HG03039 (cell line): ENCODE measurements around the gene RPGRIP1.
"Not testable (repeated sequence)": the region's sequence is repeated elsewhere in the genome, so short reads cannot be mapped to it uniquely, and the experiment has no call there.

Experiments used
- ATAC-seq: cut with Tn5 transposase; IDR thresholded peaks from one replicate; pipeline ENCODE4 v1.9.1; 2021; ENCODE audit warnings: mild to moderate bottlenecking, moderate library complexity; ENCODE audit not compliant: unreplicated experiment

Gene RPGRIP1

DNA sequence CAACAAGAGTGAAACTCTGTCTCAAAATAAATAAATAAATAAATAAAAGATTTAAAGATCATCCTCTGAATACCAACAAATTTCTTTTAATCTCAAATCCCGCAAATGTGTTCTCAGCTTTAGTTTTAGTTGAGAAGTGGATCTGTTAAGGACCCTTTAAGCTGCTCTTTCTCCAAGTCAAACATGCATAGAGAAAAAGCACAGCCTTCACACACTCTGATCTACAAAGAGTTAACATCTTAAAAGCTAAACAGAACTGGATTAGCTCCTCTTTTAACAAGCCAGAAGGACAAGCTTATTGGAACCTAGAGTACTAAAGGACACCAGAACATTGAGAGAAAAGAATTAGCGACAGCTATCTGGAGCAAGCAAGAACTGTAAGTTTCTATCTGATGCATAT lies at the start of gene RPGRIP1:
RPGRIP1 (plus strand) TSS at position 301 of the 400 bp plus-strand sequence. CDS start 7,894 bp downstream, outside the sequence.
- no peak for ATAC-seq

DNA sequence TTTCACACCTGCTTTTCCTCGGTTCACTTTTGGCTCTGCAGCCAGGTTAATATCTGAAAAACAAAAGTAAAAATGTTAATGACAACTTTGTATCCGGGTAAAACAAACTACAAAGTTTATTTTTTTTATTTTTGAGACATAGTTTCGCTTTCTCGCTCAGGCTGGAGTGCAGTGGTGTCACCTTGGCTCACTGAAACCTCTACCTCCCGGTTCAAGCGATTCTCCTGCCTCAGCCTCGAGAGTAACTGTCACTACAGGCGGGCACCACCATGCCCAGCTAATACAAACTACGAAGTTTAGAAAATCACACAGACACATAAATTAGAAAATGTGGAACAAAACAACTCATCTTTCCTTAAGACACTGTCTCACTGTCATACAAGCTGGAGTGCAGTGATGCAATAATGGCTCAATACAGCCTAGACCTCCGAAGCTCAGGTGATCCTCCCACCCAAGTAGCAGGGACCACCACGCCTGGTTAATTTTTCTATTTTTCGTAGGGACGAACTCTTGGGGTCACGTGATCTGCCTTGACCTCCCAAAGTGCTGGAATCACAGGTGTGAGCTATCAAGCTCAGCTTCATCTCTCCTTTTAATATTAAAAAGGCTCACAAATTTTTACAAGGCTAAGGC lies 48.7 kb upstream of the RPGRIP1 start:
- no peak for ATAC-seq

DNA sequence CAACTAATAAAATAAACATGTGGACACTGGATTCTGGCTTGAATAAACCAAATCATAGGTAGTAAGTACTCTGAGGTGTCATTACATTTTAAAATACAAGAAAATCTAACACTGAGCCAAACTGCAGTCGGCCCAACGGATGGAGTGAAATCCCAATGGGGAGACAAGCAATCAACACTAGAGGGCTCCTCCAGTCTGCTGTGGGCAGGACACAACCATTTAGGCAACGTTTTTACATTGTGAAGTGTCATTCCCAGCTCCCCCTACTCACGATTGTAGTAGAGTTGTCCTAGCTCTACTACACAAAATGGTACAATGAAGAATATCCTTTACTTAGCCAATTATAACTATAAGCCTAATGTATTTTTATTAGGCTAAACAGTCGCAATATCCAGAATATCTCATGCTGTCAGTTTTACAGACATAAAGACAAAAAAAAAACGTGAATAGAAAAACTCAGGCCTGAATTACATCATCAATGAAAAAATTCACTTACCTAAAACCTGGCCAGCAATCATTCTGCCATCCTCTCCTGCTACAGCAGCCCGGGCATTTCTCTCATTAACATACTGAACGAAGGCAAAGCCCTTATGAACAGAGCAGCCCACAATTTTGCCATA lies 46.3 kb upstream of the RPGRIP1 start:
- no peak for ATAC-seq

DNA sequence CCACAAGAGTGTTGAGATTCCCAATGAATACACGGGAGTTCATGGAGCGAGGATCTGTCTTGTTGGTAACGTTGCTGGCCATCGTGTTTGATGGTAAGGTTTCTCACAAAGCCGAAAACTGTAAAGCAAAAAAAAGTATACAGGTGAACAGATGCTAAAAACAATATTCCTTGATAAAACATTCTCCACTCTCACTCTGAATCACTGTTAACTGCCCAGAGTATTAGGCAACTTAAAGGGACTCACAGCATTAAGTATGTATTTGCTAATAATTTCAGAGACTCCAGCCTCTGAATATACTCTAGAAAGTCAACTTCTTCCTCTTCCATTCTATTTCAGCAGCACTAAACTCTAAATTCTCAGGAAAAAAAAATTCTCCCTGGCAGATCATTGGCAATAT lies 45.8 kb upstream of the RPGRIP1 start:
- no peak for ATAC-seq

DNA sequence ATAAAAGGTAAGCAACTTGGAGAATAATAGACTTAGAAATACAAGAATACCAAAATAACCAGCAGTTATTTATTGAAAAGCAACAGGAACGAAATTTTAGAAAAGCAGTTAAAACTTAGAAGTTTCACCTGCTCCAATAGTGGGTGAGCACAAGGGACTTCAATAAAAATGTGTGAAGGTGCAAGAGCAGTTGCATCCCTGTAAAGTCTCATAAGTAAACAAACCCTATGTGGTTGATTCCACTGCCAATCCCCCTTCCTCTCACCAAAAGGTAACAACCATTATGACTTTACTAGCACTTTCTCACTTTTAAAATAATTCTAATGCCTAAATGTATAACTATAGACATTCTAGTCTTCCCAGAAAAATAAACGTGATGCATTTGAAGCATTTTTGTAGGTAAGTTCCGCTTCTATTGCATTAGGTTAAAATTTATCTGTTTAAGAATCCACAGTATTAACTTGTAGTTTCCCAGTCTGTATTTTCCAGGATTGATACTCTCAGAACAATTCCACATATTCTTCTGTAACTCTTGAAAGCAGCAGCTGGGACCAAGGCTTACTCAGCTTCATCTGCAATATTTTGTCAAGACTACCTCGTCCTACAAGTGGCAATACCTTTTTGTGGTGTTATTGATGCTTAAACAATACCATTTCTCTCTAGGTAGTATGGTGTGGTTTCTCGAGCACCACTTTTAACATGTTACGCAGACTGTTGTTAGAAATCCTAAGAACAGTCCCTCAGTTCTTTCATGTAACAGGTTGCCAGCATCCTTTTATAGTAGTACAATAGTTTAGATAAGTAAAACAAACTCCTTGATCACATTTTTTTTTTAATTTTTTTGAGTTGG lies 42.7 kb upstream of the RPGRIP1 start:
- no peak for ATAC-seq

DNA sequence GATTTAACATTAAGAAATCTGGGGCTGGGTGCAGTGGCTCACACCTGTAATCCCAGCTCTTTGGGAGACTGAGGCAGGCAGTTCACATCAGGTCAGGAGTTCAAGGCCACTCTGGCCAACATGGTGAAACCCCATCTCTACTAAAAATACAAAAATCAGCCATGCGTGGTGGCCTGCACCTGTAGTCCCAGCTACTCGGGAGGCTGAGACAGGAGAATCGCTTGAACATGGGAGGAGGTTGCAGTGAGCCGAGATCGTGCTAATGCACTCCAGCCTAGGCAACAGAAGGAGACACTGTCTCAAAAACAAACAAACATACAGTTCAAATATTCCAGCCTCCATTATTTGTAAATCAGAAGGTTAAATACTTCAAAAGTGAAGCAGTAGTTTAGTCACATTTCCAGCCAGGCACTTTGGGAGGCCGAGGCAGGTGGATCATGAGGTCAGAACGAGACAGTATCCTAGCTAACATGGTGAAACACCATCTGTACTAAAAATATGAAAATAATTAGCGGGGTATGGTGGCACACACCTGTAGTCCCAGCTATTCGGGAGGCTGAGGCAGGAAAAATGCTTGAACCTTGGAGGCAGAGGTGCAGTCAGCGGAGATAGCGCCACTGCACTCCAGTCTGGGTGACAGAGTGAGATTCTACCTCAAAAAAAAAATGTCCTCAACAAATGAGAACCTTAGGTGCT lies 40.9 kb upstream of the RPGRIP1 start:
- no peak for ATAC-seq

DNA sequence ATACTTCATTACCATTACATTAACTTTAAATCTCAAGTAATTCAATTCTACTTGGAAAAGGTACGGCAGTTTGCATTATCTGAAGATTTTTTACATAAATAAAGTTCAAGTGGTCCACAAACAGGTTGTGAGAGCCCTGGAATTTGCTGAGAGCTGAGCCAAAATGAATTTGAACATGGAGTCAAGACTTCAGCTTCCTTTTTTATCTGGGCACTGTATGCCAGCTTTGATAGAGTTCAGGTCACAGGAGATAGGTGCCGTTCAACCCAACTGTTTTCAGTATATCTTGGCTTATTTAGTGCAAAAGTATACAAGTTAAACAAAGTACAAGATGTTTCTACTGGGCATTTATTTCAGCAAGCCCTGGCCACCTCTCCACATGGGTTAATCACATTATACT lies 39.5 kb upstream of the RPGRIP1 start:
- ATAC-seq, result no peak

DNA sequence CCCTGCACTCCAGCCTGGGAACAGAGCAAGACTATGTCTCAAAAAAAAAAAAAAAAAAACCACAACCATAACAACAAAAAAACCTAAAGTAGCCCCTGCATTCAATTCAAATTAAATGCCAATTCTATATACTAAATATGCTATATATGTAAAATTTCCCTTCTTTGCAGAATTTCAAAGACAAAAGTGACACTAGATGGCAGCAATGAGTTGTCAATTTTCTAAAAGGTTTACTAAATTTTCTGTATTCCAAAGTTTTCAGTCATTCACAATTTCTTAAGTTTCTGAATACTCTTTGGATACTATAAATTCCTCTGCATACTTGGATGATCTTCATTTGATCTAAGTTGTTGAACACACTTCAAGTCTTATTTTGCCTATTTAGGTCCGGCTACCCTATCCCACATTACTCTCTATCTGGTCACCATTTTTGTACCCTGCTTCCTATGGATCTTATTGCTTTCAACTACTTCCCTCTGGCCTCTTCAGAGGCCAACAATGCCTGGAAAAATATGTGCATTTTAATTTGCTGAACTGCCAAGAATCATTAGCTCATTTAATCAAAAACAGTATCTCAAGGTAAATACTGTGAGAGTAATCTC lies 38.6 kb upstream of the RPGRIP1 start:
- no peak for ATAC-seq

DNA sequence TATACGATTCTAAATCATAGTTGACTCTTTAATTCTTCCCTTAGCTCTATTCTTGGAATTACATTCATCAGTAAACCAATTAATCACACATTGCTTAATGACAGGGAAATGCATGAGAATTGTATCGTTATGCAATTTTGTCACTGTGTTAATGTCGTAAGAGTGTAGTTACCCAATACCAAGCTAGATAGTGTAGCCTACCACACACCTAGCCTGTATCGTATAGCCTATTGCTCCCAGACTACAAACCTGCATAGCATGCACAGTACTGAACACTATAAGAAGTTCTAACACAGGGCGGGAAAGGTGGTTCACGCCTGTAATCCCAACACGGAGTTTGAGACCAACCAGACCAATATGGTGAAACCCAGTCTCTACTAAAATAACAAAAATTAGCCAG lies 35.3 kb upstream of the RPGRIP1 start:
- no peak for ATAC-seq

DNA sequence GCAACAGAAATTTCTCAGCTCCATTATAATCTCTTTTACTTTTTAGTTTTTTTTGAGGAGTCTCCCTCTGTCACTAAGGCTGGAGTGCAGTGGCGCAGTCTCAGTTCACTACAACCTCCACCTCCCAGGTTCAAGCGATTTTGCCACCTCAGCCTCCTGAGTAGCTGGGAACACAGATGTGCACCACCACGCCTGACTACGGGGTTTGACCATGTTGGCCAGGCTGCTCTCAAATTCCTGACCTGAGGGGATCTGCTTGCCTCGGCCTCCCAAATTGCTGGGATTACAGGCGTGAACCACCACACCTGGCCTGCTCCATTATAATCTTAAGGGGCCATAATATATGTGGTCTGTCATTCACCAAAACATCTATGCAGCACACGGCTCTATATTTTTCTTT lies 34.1 kb upstream of the RPGRIP1 start:
- ATAC-seq, result no peak

DNA sequence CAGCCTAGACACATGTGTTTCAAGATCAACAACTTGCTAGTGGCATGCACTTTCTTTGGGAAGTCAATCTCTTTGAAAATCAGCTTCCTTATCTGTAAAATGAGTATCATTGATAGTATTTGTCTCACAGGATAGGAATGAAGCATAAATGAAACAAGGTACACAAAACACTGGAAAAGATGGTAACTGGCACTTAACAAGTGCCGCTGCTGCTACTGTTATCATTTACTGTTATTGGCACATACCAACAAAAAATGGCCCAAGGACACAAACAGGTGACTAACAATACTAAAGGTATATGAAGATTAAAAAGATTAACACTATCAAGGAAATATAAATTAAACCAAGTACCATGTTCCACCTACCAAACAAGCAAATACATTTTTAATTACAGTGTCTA lies 31.5 kb upstream of the RPGRIP1 start:
- ATAC-seq, result no peak

DNA sequence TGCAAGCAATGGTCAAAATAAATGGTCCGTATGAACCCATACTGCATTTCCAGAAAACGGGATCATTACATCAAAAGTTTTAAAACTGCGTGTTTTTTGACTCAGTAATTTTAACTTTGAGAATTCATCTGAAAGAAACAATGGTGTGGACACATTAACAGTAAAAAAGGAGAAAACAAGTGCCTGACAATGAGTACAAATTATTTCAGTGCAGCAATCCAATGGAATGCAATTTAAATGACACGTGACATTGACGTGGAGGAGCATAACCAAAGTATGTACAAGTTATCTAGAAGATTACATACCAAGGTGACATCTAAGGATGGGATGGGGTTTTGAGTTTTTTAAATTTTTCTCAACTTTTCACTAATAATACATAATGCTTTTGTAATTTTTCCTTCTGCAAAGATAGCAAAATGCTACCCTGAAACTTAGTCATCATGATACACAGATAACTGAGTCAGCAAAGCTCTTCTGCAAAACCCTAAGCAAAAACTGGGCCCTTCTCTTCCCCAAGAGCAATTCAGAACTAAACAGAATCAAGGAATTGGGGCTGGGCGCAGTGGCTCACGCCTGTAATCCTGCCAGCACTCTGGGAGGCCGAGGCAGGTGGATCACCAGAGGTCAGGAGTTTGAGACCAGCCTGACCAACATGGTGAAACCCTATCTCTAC lies 31.0 kb upstream of the RPGRIP1 start:
- no peak for ATAC-seq

DNA sequence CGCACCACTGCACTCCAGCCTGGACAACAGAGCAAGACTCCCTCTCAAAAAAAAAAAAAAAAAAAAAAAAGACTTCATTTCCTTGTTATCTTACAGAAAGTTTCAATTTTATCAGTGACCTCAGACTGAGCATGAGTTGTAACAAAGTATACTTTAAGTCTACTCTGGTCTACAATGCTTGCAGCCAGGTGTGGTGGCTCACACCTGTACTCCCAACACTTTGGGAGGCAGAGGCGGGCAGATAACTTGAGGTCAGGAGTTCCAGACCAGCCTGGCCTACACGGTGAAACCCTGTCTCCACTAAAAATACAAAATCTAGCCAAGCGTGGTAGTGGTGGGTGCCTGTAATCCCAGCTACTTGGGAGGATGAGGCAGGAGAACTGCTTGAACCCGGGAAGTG lies 28.7 kb upstream of the RPGRIP1 start:
- no peak for ATAC-seq

DNA sequence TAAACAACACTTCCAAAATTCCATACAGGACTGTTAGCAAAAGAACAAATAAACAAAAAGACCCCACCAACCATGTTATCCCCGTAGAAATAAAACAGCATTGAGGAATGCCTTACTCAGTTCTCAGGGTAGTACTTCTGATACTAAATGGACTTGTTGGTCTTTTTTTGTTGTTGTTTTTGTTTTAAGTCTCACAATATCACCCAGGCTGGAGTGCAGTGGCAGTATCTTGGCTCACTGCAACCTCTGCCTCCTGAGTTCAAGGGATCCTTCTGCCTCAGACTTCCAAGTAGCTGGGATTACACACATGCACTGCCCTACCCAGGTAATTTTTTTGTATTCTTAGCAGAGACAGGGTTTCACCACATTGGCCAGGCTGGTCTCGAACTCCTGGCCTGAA lies 27.7 kb upstream of the RPGRIP1 start:
- ATAC-seq, result no peak

DNA sequence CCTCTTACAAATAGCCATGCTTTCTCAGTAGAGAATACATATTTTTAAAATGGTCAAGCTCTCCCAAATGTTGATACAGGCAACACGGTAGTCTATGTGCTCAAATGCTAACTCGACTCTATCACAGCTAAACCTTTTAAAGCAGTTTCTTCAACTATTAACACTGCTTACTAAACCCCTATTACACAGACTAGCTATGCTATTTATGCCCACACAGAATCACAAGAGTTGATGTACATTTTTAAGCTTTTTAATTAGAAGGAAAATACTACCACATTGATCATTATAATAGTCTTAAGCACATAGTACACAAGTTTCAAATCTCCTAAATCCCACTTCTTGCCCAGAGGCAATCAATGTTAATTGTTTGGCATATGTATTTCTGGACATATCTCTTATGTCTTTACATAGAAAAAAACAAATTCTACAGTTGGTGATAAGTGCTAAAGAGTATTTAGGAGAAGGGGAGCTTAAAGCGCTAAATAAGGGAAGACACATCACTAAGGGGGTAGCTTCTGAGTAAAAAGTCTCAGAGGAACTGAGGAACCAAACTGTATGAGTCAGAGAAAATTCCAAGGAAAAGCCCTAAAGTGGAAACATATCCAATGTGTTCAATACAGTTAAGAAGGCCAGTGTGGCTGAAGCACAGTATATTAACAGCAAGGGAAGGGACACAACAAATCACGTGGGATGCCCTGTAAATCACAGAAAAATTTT lies 24.3 kb upstream of the RPGRIP1 start:
- ATAC-seq, result no peak

DNA sequence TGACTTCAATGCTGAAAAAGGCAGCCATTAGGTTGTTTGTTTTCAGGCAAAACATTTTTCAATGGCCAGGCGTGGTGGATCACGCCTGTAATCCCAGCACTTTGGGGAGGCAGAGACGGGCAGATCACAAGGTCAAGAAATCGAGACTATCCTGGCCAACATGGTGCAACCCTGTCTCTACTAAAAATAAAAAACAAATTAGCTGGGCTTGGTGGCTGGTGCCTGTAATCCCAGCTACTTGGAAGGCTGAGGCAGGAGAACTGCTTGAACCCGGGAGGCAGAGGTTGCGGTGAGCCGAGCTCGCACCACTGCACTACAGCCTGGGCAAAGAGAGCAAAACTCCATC lies 23.8 kb upstream of the RPGRIP1 start:
- not testable (repeated sequence) for ATAC-seq

DNA sequence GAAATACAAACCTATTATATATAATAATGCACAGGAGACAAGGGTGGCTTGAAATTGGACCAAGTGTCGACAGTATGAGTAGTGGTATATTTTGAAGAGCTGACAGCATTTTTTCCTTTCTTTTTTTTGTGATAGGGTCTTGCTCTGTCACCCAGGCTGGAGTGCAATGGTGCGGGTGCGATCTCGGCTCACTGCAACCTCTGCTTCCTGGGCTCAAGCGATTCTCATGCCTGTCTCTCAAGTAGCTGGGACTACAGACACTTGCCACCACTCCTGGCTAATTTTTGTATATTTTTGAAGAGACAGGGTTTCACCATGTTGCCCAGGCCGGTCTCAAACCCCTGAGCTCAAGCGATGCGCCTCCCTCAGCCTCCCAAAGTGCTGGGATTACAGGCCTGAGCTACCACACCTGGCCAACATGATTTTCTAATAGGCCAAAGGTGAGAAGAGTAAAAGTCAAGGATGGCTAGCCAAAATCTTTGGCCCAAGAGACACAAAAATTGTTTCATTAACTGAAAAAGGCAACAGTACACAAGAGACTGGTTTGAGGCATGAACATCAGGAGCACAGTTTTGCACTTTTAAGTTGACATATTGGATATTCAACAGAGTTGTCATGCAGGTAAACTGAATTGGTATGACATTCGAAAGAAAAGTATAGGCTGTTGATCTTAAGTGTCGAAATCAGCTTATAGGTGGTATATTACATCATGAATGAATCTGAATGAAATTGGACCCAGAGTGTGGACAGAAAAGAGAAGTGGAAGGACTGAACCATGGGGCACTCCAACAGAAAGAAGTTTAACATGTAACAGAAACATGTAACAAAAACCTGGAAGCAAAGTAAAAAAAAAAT lies 23.1 kb upstream of the RPGRIP1 start:
- ATAC-seq, result no peak

DNA sequence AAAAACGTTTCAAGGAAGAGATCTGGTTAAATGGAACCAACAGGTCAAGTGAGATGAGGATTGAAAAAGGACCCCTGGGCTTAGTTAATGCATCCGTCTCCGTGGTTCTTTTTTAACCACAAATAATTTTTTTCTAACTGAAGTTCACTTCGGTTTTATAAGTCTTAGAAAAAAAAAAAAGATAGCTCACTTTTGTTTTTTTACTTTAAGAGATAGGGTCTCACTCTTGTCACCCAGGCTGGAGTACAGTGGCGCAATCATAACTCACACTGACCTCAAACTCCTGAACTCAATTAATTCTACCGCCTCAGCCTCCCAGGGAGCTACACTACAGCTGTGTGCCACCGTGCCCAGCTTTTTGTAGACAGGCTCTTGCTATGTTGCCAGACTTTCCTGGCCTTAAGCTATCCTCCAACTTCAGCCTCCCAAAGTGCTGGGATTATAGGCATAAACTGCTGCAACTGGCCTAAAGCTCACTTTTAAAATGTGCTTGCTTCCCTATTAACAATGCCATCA lies 22.4 kb upstream of the RPGRIP1 start:
- no peak for ATAC-seq
